Stimulated activated CD8-positive, alpha-beta memory T cell treated with anti-CD3 and anti-CD28 coated beads, Interleukin-7, amount 100 ng/mL, for 48 hours (primary cell): Measurements from ENCODE around the gene DOCK1.

Experiments used
- DNase-seq, 2 donors: peaks; one replicate each; pipeline ENCODE4 v3.0.0-alpha.2; 2020; ENCODE audit warnings: low read depth in 1 of 2; ENCODE audit errors: extremely low read depth in 1 of 2

The DOCK1 gene

DNA sequence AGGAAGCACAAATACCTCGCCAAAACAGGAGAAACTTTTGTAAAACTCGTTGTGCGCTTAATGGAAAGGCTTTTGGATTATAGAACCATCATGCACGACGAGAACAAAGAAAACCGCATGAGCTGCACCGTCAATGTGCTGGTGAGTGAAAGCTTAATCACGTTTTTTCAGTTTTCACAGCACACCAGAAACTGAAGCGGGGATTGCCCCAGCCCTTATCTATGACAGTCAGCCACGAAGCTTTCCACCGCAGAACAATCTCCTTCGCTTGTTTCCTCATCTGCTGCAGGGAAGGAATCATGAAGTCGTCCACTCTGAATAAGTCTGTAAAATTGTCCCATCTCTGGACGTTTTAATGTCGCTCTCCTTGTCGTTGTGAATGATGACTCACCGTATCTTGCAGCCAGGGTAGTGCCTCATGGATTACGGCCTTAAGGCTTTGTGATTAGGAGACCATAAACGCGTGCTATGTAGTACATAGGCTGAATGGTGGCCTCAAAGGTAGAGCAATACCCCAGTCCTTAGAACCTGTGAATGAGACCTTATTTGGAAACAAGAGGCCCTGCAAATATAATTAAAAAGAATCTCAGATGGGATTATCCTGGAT lies 468.9 kb downstream of the DOCK1 start:
- DNase-seq: no peak

DNA sequence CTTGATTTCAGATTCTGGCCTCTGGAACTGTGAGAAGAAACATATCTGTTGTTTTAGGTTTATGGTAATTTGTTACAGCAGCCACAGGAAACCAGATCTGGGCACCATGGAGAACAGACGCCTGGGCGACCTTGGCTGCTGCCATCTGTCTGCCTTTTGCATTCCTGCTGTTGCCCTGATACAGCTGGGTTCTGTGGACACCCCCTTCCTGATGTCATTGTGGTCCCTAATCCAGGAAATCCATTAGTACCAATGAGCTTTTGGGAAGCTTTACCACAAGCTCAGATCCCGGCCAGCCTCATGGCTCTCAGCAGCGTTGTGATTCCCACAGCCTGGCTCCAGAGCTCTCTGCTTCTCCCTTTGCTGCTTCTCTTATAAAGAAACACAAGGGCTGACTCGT lies 469.7 kb downstream of the DOCK1 start:
- no peak for DNase-seq

DNA sequence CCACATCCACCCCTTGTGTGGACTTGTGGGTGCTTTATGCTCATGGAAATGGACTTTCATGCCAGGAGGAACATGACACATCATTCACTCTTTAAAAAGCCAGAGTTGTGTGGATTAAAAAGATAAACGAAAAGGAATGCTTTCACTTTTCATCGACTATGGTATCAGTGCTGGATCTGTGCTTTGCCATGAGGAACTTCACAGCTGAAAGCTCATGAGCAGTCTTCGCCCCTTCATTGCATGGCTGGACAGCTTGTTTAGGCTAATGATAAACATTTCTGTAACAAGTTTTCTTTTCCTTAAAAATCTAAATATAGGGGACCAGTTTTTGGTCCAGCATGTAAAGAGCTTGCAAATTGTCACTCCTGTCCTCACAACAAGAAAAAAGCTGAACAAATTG lies 470.2 kb downstream of the DOCK1 start:
- no peak for DNase-seq

DNA sequence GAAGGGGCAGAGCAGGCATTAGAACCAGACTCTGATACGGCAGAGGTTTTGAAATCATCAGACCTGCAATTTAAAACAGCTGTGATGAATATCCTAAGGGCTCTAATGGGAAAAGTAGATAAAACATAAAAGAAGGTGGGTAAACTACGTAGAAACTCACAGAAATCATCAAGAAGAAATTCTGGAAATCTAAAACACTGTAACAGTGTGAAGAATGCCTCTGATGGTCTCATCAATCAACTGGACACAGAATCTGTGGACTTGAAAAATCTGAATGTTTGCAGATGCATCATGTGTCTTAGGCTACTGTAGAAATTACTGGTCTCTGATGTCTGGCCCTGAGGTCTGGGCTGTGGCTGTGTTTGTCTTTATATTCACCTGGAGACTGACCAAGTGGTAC lies 470.8 kb downstream of the DOCK1 start:
- no peak for DNase-seq

DNA sequence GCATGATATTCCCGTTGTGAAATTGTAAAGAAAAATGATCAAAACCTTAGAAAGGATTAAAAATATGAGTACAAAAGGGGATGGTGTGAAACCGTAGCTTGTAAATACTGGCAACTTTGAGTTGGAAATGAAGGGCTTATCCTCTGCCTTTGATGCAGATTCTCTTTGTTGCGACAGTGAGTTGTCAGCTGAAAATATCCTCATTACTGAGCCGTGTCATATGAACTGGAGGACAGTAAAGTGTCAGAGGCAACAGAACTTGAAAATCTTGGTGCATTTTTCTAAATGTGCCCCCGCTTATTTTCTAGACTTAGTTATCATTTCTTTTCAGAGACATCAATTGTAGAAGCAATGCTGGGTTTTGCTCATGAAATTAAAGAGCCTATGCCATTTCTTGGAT lies 473.4 kb downstream of the DOCK1 start:
- DNase-seq: no peak

DNA sequence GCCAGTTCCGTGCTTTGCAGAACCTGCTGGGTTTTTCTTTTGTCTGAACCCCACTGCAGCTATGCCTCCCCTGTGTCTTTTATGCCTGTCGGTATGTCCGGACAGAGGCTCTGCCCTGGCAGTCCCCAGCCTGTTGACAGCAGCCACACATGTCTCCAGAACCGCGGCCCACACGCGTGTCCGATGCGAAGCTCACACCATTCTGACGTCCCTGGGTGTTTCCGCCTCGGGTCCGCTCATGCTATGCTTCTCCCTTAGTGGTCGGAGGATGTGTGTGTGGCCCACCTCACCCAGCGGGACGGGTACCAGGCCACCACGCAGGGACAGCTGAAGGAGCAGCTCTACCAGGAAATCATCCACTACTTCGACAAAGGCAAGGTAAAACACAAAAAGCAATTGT lies 479.3 kb downstream of the DOCK1 start:
- no peak for DNase-seq

DNA sequence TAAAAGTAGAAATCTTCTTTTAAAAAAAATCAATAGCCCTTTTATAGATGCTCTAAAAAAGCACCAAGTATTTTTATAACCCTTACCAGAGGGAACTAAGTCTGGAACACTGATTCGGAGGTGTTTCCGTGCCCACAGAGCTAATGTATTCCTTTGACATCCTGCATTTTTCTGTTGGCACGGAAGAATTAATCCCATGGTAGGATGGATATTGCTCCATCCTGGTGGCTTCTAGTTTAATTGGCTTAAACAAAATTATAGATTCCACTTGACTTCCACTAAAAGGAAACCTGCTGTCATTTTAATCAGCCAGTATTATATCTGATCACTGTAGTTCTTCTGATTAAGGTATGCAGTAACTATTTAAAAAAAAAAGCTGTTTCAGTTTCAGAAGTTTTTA lies 479.8 kb downstream of the DOCK1 start:
- DNase-seq: no peak

DNA sequence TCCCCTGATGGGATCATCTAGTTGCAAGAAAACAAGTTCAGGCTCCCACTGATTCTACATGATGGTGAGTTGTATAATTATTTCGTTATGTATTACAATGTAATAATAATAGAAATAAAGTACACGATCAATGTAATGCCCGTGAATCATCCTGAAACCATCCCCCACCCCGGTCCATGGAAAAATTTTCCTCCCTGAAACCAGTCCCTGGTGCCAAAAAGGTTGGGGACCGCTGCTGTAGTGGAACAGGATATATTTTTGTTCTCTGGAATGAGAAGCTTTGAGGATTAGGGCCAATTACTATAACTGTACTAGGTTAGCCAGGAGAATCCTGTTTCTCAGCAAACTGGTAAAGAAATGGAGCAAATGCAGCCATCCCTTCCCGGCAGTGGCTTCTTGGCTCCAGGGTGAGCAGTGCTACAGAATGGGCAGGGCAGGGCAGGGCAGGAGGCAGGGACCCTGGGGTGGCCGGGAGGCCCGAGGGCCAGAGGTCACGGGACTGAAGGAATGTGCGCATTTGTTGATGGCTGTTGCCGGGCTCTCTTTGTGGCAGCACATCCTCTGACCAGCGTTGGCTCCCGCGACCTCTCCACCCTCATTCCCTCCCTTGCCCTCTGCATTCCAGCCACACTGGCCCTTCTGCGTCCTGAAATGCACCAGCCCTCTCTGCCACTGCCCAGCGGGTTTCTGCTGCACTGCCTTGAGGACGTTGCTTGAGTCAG lies 481.5 kb downstream of the DOCK1 start:
- DNase-seq: no peak

DNA sequence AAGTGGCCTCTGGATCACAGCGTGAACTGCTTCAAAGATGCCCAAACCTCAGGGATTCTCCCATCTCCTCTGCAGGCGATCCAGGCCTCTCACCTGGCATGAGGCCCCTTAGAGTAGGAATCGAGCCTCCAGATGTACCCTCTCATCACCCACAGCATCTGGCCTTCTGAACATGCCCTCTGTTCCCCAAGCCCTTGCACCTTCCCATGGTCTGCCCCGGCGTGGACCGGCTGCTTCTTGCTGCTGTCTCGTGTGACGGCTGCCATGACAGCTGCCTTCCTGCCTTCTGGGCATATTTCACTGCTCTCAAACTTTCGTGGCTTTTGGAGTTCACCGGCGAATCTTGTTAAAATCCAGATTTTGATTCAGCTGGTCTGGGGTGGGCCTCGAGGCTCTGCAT lies 486.6 kb downstream of the DOCK1 start:
- no peak for DNase-seq

DNA sequence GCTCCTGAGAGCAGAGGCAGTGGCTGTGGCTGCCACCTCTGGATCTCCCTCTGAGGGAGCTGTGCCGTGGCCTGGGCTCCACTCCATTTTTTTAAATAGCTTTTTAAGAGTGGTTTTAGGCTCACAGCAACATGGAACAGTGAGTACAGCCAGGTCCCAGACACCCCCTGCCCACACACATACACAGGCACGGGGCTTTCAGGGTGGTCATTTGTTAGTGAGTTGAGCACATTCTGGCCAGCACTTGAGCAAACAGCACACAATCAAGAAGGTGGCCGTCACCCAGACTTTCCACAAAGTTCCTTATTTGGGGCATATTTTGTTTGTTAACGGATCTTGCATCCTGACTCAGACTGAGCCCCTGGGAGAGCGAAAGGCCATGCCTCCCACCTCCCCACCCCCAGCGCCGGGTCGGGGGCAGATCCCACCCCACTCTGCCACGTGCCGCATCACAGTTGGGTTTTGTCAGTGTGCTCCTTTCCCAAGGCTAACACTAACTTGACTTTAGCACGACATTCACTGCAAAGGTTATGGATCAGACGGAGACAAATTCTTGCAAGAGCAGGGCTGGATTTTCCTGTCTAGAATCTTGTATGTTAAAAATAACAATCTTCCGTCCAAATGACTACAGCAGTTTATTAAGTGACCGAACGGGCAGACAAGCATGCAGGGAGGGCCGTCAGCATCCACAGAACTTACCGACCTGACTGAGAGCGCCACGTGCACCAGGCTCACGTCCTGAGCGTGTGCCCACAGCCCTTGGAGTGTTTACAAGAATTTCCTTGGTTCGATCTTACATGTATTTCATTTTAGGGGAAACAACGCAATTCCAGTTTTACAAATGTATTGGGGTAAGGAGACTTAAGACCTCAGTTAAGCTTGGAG lies 487.4 kb downstream of the DOCK1 start:
- DNase-seq: no peak

DNA sequence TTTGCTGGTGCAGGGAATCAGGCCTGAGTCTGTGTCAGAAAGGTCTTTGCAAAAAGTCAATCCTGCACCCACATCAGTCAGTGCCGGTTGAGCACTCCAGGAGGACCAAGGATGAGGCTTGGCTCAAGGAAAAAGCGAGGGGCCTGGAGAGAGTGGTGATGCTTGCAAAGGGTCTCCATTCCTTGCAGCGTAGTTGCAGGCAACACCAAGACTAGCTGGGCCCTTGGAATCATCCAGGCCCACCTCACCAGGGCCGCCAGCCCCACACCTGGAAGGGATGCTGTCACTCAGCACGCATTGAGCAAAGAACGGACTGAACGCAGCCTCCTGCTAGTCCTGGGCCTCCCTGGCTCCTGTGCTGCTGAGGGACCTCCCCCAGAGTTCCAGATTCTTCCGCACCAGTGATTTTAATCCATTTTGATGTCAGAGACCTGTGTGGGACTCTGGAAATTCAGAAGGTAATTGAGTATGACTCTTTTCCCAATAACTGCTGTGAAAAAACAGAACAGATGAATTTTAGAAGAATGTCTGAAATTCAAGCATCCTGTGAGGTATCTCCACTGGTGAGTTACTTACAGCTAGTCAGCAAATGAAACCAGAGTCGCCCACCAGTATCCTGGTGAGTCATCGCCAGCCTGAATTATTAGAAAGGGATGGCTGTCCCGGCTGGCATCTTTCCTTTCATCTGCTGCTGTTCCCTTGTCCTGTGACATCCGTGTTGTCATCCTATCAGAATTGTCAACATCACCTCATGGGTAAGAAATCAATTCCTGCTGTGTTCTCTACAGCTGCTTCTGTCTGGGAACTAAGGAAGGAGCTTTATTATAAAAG lies 493.1 kb downstream of the DOCK1 start:
- no peak for DNase-seq

DNA sequence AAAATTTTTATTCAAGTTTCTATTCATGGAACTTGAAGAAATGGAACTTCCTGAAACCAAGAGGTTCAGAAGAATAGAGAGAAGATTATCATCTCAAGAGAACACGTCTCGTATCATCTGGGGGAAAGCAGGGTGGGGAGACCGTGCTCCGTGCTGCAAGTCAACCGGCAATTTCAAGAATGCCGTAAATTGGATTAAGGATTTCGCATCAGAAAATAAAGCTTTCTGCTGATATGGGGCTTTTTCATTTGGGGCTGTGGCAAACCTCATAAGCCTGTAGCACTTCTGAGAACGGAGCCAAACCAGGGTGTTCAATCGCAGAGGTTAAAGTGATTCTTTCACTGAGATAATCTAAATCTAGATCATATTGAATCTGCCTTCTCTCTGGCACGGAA lies 493.7 kb downstream of the DOCK1 start:
- no peak for DNase-seq

DNA sequence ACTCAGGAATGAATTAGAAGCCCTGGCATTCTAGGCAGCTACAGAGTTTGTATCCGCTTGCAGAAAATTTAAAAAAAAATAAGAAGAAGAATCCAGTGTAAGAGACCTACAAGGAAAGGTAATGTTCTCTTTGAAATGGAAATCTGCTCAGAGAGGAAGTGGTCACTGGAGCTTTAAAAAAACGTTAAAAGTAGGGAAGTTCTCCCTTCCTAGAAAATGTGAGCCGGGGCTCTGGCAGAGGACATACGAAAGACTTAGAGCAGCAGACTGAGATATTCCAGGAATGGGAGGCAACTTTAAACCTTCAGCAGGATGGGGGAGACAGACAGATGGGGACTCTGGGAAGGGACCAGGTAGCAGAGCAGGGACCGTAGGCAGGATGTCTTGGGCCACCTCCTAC lies 494.4 kb downstream of the DOCK1 start:
- no peak for DNase-seq

DNA sequence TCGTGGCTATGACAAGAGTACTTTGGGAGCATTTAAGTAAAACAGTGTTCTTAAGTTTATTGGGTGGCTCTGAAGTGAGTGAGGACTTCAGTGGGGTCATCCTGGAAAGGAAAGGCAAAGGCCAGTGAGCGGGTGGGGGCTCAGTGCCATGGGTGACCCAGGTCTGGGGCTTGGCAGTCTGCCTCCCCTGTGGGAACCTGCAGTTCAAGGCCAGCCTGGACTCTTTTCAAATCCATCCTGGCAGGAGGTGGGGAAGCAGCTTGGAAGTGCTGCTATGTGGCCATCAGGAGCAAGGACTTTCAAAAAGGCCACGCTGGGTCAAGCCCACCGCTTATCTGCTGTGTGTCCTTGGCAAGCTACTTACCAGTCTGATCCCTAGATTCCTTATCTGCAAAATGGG lies 495.0 kb downstream of the DOCK1 start:
- no peak for DNase-seq

DNA sequence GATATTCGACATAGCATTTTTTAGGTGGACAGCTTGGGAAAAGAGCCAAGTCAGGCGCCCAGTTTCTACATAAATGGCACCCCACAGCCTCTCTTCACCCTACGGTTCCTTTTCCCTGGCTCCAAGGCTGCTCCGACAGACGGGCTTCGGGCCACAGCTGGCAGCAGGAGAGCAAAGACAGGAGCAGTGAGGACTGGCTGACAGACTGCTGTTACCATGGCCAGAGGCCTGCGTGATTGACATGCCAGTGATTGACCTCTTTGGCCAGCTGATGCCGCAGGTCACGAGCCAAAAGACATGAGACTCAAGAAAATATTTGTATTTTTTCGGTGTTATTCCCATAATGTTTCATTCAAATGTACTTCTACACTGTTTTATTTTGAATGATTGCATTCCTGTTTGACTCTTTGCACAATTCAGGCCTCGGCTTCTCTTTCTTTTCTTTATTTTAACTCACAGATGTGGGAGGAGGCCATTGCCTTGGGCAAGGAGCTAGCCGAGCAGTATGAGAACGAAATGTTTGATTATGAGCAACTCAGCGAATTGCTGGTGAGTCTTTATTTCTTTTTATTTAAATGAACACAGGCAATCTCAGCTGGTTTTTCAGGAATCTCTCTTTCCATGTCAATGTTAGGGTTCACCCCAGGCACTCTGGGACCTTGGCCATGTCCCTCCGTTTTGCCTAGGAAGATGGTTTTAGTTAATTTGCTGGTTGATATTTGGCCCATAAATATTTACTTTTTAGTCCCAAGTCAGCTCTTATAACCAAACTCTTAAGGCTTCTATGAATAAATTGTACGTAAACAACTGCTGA lies 497.6 kb downstream of the DOCK1 start:
- no peak for DNase-seq

DNA sequence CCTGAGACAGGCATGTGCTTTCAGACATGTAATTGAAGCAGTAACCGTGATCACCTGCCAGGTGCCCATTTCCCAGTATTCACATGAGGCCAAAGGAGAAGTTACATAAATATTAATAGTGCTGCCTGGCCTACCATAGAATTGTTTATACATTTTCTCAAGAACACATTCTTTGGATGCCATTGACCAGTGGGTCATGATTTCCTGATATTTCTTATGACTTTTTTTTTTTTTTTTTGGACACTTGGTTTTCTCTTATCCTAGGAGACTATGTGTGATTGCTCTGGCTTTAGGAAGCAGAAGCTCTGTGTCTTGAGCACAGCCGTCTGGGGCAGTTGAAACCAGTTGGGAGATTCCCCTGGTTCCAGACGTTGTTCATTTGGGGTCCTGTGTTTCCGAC lies 500.0 kb downstream of the DOCK1 start:
- DNase-seq: no peak

DNA sequence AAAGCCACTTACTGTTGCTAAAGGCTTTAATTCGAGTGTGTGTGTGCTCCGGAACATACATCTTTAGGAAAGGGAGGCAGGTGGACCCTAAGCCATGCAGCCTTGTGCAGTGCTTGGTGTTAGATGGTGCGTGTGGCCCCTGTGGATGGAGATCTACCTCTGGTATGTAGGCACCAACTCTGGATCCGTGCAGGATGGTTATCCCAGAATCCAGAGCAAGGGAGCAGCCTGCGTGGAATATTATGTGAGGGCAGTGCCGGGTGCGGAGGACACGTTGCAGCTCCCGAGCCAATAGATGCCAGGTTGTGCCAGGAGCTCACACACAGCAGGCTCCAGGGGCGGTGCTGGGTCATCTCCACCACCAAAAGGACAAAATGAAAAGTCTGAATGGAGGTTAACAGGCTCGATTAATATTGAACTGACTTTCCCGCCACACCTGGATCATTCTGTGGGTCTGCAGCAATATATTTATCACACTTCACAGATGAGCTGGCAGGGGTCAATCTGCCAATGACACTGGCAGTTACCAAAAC lies 500.9 kb downstream of the DOCK1 start:
- no peak for DNase-seq

DNA sequence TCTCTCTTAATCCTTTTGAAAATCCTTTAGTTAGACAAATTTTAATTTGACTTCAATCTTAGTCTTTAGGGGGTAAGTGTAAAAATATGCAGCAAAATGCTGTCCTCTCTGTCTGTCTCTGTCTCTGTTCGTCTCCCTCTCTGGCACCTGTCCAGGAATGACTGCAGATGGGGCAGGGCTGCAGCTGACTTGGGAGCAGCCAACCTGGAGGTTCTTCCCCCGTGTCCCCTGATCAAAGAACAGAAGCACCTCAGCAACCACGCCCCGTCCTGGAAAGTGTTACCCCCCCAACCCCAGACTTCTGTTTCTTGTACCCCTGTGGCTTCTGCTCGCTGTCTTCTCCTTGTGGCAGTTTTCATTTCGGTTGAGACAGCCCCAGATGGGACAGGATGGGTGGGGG lies 502.3 kb downstream of the DOCK1 start:
- no peak for DNase-seq

DNA sequence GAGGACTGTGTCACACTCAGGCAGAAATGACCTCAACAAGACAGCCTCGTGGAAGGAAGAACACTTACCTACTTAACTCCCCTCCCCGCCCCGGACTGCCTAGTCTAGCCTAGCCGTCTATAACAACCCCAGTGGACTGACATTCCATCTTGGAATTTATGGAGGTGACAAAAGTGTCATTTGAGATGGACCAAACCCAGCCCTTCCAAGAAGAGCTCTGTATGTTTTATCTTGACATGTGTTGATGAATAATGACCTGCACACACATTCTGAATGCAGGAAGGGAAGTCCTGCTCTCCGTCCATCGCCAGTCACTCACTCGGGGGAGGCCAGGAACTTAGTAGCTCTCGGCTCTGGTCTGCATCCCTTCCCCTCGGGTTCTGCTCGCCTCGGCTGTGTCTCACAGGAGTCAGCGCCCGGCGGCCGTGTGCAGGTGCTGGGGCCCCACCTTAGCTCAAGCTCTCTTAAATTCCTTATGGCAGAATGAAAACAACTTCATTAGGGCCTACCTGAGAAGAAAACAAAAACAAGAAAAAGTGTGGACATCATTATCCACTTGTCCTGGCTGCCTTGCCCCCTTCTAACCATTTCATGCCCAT lies 503.0 kb downstream of the DOCK1 start:
- no peak for DNase-seq

DNA sequence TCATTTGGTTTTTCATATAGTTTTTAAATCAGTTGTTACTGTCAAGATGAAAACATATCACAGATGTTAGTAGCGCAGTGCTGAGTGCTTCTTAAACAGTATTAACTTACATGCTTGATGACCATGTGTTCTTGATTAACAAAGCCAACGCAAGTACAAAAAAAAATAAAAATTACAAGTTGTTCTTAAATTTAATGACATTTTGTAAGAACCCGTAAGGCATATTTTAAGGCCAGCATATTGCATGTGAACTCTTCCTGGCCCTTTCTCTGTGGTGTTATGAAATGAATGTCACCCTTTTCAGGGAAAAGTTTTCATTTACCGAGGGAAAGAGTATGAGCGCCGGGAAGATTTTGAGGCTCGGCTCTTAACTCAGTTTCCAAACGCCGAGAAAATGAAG lies 503.5 kb downstream of the DOCK1 start:
- DNase-seq: no peak
